ENCODE measurements around the gene CYS1. TPM values are rescaled to one million over a fixed set of nuclear protein-coding genes. Genes with fewer than 3 reads are reported as not detected.

CYS1 gene
- polyA plus RNA-seq, 2 of the 4 experiments (the other 2 are of a cell fraction): 0.68 to 1.1 TPM

DNA sequence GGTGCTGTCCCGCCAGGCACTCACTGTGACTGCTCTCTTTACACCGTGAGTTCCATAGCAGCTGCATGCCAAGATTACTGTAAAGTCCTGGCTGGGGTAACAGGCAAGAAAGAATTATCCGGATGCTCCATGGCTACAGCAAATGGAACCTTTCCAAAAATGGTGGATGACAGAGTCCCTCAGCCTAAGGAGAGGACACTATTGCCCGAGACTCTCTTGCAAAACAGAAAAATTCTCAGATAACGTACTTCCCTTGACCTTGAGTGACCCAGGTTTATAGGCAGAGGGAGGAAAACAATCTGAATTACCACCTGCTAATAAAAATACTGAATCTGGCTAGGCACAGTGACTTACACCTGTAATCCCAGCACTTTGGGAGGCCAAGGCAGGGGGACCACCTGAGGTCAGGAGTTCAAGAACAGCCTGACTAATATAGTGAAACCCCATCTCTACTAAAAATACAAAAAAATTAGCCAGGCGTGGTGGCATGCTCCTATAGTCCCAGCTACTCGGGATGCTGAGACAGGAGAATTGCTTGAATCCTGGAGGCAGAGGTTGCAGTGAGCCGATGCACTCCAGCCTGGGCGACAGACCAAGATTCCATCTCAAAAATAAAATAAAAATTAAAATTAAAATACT is 4.5 kb downstream of the CYS1 start:
- CTCF ChIA-PET: interaction anchor here (0.6 to 27.5 kb wide), 10 partner anchors 15 to 499 kb away, joined by 3 to 612 read pairs (median 4); no protein-coding TSS in a partner anchor
- POLR2A ChIA-PET: no interaction called here
- DNase-seq (ENCODE audit: low read depth in 1 of 2, low spot score in 1 of 2) (no peak), FAIRE-seq (no peak), ATAC-seq (no peak)
- no peak for TF ChIP-seq MAFK (IDR thresholded peaks at IDR 0.05; ENCODE audit: partially characterized antibody)
- TF ChIP-seq ZC3H11A (IDR thresholded peaks at IDR 0.05): no peak
- no peak for TF ChIP-seq HOXB13 (CRISPR knock-in tag; IDR thresholded peaks at IDR 0.05; ENCODE audit: low read depth)
- no peak for TF ChIP-seq RNF2 (IDR thresholded peaks at IDR 0.05; ENCODE audit: borderline replicate concordance, low read depth)
- TF ChIP-seq BHLHE40 (IDR thresholded peaks at IDR 0.05; ENCODE audit: low read depth, low read length): no peak
- no peak for TF ChIP-seq EHMT2 (IDR thresholded peaks at IDR 0.05; ENCODE audit: low read depth)
- TF ChIP-seq TP53 (CRISPR knock-in tag; IDR thresholded peaks at IDR 0.05): no peak
- TF ChIP-seq BCL3 (IDR thresholded peaks at IDR 0.05): no peak
- no peak for TF ChIP-seq KDM1A (IDR thresholded peaks at IDR 0.05; ENCODE audit: low read depth)
- no peak for TF ChIP-seq HEYL (CRISPR knock-in tag; IDR thresholded peaks at IDR 0.05)
- no peak for TF ChIP-seq POLR2AphosphoS2 (conservative IDR thresholded peaks at IDR 0.05; ENCODE audit: low read length)
- TF ChIP-seq, protein P1, sequence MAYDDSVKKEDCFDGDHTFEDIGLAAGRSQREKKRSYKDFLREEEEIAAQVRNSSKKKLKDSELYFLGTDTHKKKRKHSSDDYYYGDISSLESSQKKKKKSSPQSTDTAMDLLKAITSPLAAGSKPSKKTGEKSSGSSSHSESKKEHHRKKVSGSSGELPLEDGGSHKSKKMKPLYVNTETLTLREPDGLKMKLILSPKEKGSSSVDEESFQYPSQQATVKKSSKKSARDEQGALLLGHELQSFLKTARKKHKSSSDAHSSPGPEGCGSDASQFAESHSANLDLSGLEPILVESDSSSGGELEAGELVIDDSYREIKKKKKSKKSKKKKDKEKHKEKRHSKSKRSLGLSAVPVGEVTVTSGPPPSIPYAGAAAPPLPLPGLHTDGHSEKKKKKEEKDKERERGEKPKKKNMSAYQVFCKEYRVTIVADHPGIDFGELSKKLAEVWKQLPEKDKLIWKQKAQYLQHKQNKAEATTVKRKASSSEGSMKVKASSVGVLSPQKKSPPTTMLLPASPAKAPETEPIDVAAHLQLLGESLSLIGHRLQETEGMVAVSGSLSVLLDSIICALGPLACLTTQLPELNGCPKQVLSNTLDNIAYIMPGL (CRISPR knock-in tag; IDR thresholded peaks at IDR 0.05; ENCODE audit: borderline replicate concordance): no peak
- no peak for TF ChIP-seq ESRRA (IDR thresholded peaks at IDR 0.05; ENCODE audit: borderline replicate concordance, low read length)
- no peak overlapping the region for H3K4me3 ChIP-seq
- 62% methylated on average over 9 of the region's 9 CpGs for WGBS (ENCODE audit: missing lambda C conversion rate)
- H3K27ac ChIP-seq: no peak overlapping the region
- H3K4me2 ChIP-seq: no peak overlapping the region
- H3K9me3 ChIP-seq: no peaks in the 10 kb centered on the region
- peaks cover 7% of the 10 kb centered on the region; the same call in 1 of the 3 replicates for H3K4me1 ChIP-seq

GRCh38 chr2:10075101-10075500 is 5.1 kb downstream of the CYS1 start:
- FAIRE-seq (no peak), DNase-seq (ENCODE audit: low read depth in 1 of 2, low spot score in 1 of 2) (no peak), ATAC-seq (no peak)
- no peak overlapping the region for H3K27ac ChIP-seq
- no peaks in the 10 kb centered on the region for H3K9me3 ChIP-seq
- CTCF ChIA-PET: interaction anchor here (0.8 to 27.5 kb wide), 10 partner anchors 16 to 585 kb away, joined by 3 to 612 read pairs (median 4); no protein-coding TSS in a partner anchor
- peaks cover 4% of the 10 kb centered on the region; the same call in 1 of the 3 replicates for H3K4me1 ChIP-seq
- WGBS (ENCODE audit: missing lambda C conversion rate): 65% methylated on average over 13 of the region's 13 CpGs
- H3K4me2 ChIP-seq: no peak overlapping the region
- TF ChIP-seq HDAC2 (IDR thresholded peaks at IDR 0.05): no peak
- no peak for TF ChIP-seq JUN (IDR thresholded peaks at IDR 0.05)
- no peak for TF ChIP-seq ZSCAN20 (CRISPR knock-in tag; IDR thresholded peaks at IDR 0.05)
- TF ChIP-seq RFX5 (IDR thresholded peaks at IDR 0.05): no peak
- no peak for TF ChIP-seq MAFK (IDR thresholded peaks at IDR 0.05; ENCODE audit: partially characterized antibody)
- TF ChIP-seq POLR2A (IDR thresholded peaks at IDR 0.05; ENCODE audit: low read length): no peak
- TF ChIP-seq CHD4 (IDR thresholded peaks at IDR 0.05; ENCODE audit: borderline replicate concordance): no peak
- no peak for TF ChIP-seq CHD2 (IDR thresholded peaks at IDR 0.05; ENCODE audit: low read length, partially characterized antibody)
- no peak for TF ChIP-seq RNF2 (IDR thresholded peaks at IDR 0.05; ENCODE audit: borderline replicate concordance, low read depth)
- no peak for TF ChIP-seq EHF (CRISPR knock-in tag; IDR thresholded peaks at IDR 0.05)
- no peak for TF ChIP-seq CBX8 (IDR thresholded peaks at IDR 0.05)
- TF ChIP-seq SMC3 (IDR thresholded peaks at IDR 0.05): no peak
- TF ChIP-seq ESRRA (IDR thresholded peaks at IDR 0.05; ENCODE audit: borderline replicate concordance, low read length): no peak
- no peak overlapping the region for H3K4me3 ChIP-seq
- POLR2A ChIA-PET: no interaction called here
